Measurements from ENCODE around the gene VPS26B. TPM values are rescaled to one million over a fixed set of nuclear protein-coding genes. Genes with fewer than 3 reads are reported as not detected.

VPS26B gene
- polyA plus RNA-seq, 3 donors = 48.2 to 62.8 (median 50.7) TPM

- peak in 3 of 11 donors; percentile 15 to 34 (median 33) for DNase-seq (ENCODE audit: extremely low read depth in 1 of 11, low read depth in 9 of 11, low spot score in 4 of 11)
Measured at GRCh38 chr11:134224710-134225664, 516 bp downstream of the VPS26B start.

- no peak for DNase-seq (ENCODE audit: extremely low read depth in 1 of 11, low read depth in 9 of 11, low spot score in 4 of 11)
Measured at GRCh38 chr11:134226806-134227325, 2.4 kb downstream of the VPS26B start.

GRCh38 chr11:134228625-134229024 lies 4.2 kb downstream of the VPS26B start:
- no peak for DNase-seq (ENCODE audit: extremely low read depth in 1 of 11, low read depth in 9 of 11, low spot score in 4 of 11)

- no peak for DNase-seq (ENCODE audit: extremely low read depth in 1 of 11, low read depth in 9 of 11, low spot score in 4 of 11)
Measured at GRCh38 chr11:134229126-134229790, 4.8 kb downstream of the VPS26B start.

GRCh38 chr11:134230339-134230738 lies 5.9 kb downstream of the VPS26B start:
- no peak for DNase-seq (ENCODE audit: extremely low read depth in 1 of 11, low read depth in 9 of 11, low spot score in 4 of 11)

- DNase-seq (ENCODE audit: extremely low read depth in 1 of 11, low read depth in 9 of 11, low spot score in 4 of 11) = no peak
Measured at GRCh38 chr11:134231958-134232659, 7.6 kb downstream of the VPS26B start.

GRCh38 chr11:134233729-134234179 lies 9.3 kb downstream of the VPS26B start:
- no peak for DNase-seq (ENCODE audit: extremely low read depth in 1 of 11, low read depth in 9 of 11, low spot score in 4 of 11)

- DNase-seq (ENCODE audit: extremely low read depth in 1 of 11, low read depth in 9 of 11, low spot score in 4 of 11) = no peak
Measured at GRCh38 chr11:134235399-134235798, 10.9 kb downstream of the VPS26B start.

GRCh38 chr11:134236834-134237556 lies 12.5 kb downstream of the VPS26B start:
- DNase-seq (ENCODE audit: extremely low read depth in 1 of 11, low read depth in 9 of 11, low spot score in 4 of 11) = no peak

- DNase-seq (ENCODE audit: extremely low read depth in 1 of 11, low read depth in 9 of 11, low spot score in 4 of 11) = no peak
Measured at GRCh38 chr11:134237557-134237922, 13.1 kb downstream of the VPS26B start.

- no peak for DNase-seq (ENCODE audit: extremely low read depth in 1 of 11, low read depth in 9 of 11, low spot score in 4 of 11)
Measured at GRCh38 chr11:134238956-134239355, 14.5 kb downstream of the VPS26B start.

- no peak for DNase-seq (ENCODE audit: extremely low read depth in 1 of 11, low read depth in 9 of 11, low spot score in 4 of 11)
Measured at GRCh38 chr11:134240592-134240991, 16.1 kb downstream of the VPS26B start.

- no peak for DNase-seq (ENCODE audit: extremely low read depth in 1 of 11, low read depth in 9 of 11, low spot score in 4 of 11)
Measured at GRCh38 chr11:134242376-134242775, 17.9 kb downstream of the VPS26B start.

GRCh38 chr11:134243913-134244312 lies 19.4 kb downstream of the VPS26B start:
- DNase-seq (ENCODE audit: extremely low read depth in 1 of 11, low read depth in 9 of 11, low spot score in 4 of 11) = no peak

- no peak for DNase-seq (ENCODE audit: extremely low read depth in 1 of 11, low read depth in 9 of 11, low spot score in 4 of 11)
Measured at GRCh38 chr11:134244593-134244992, 20.1 kb downstream of the VPS26B start.

- no peak for DNase-seq (ENCODE audit: extremely low read depth in 1 of 11, low read depth in 9 of 11, low spot score in 4 of 11)
Measured at GRCh38 chr11:134245434-134245833, 21.0 kb downstream of the VPS26B start.

- DNase-seq (ENCODE audit: extremely low read depth in 1 of 11, low read depth in 9 of 11, low spot score in 4 of 11) = no peak
Measured at GRCh38 chr11:134246100-134246499, 21.6 kb downstream of the VPS26B start.

- no peak for DNase-seq (ENCODE audit: extremely low read depth in 1 of 11, low read depth in 9 of 11, low spot score in 4 of 11)
Measured at GRCh38 chr11:134246678-134247077, 22.2 kb downstream of the VPS26B start.

Data from renal cortex interstitium (tissue), 11 donors.